Measurements from ENCODE around the gene TMTC2. TPM values are rescaled to one million over a fixed set of nuclear protein-coding genes. Genes with fewer than 3 reads are reported as not detected.

TMTC2 gene
- total RNA-seq, 1 donor from 2014 or later: 2.2 TPM

GRCh38 chr12:82682326-82682725 is 4.4 kb upstream of the TMTC2 start:
- Mint-ChIP-seq H3K4me3 (no peak overlapping the region), H3K9me3 (no peaks in the 10 kb centered on the region), H3K27me3 (peaks cover 8% of the 10 kb centered on the region), H3K27ac (no peak overlapping the region), H3K36me3 (ENCODE audit: low read depth) (peaks cover 4% of the 10 kb centered on the region), H3K4me1 (peaks cover 8% of the 10 kb centered on the region)
- DNase-seq: no peak
- TF ChIP-seq CTCF (IDR thresholded peaks at IDR 0.05): no peak
- CTCF ChIA-PET: no interaction called here
- POLR2A ChIA-PET: no interaction called here
- intact Hi-C loops (cut with micrococcal nuclease): loop anchor here (10.0 kb wide), 1 partner anchor 322 kb away; no protein-coding TSS in a partner anchor
- no peak for ATAC-seq (ENCODE audit: low read depth)

DNA sequence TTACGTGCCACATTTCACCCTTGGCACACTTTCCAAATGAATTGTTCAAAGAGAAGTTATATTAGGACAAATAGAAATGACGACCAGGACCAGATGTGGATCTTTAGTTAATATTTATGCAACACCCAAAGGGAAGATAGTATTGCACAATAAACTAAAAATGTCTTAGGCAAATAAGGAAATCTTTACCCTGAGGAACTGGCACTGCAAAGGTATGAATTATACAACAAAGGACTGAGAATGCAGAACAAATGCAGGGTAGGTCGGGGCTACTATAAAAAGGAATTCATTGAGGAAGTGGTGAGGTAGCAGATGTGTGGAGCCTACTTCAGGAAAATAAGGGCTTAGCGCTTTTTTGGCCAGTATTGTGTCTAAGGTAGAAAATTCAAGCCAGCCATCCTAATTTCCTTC is 3.9 kb upstream of the TMTC2 start:
- POLR2A ChIA-PET: no interaction called here
- H3K36me3 Mint-ChIP-seq (ENCODE audit: low read depth): peaks cover 4% of the 10 kb centered on the region
- no peaks in the 10 kb centered on the region for H3K9me3 Mint-ChIP-seq
- no peak for DNase-seq
- CTCF ChIA-PET: no interaction called here
- no peak for TF ChIP-seq CTCF (IDR thresholded peaks at IDR 0.05)
- no peak for ATAC-seq (ENCODE audit: low read depth)
- H3K27me3 Mint-ChIP-seq: peaks cover 8% of the 10 kb centered on the region
- H3K4me1 Mint-ChIP-seq: peaks cover 13% of the 10 kb centered on the region
- intact Hi-C loops (cut with micrococcal nuclease): loop anchor here (10.0 kb wide), 1 partner anchor 322 kb away; no protein-coding TSS in a partner anchor
- H3K4me3 Mint-ChIP-seq: no peak overlapping the region
- H3K27ac Mint-ChIP-seq: no peak overlapping the region

- Mint-ChIP-seq H3K9me3 (no peaks in the 10 kb centered on the region), H3K4me3 (peak overlapping the region; percentile 87), H3K4me1 (peaks cover 19% of the 10 kb centered on the region), H3K27me3 (peaks cover 10% of the 10 kb centered on the region), H3K36me3 (ENCODE audit: low read depth) (peaks cover 4% of the 10 kb centered on the region), H3K27ac (peak overlapping the region; percentile 77)
- DNase-seq (peak; percentile 70), ATAC-seq (ENCODE audit: low read depth) (peak; percentile 56)
- ChIA-PET POLR2A (interaction anchor here (2.9 kb wide), 1 partner anchor 328 kb away, joined by 24 read pairs; the partner anchor contains the start of genes CCDC59 and METTL25), CTCF (interaction anchor here (0.5 to 2.2 kb wide), 11 partner anchors 8 to 1818 kb away, joined by 3 to 15 read pairs (median 3); partner anchors contain the start of genes CCDC59 and METTL25)
- no peak for TF ChIP-seq CTCF (IDR thresholded peaks at IDR 0.05)
- intact Hi-C loops (cut with micrococcal nuclease): loop anchor here (1.0 to 10.0 kb wide), 3 partner anchors 319 to 1712 kb away; partner anchors contain the start of genes CCDC59 and METTL25
Measured at GRCh38 chr12:82685790-82686167, 927 bp upstream of the TMTC2 start.

GRCh38 chr12:82687021-82688011 is 610 bp downstream of the TMTC2 start:
- peaks cover 4% of the 10 kb centered on the region for H3K36me3 Mint-ChIP-seq (ENCODE audit: low read depth)
- TF ChIP-seq CTCF (IDR thresholded peaks at IDR 0.05): no peak
- DNase-seq (peak; percentile 21), ATAC-seq (ENCODE audit: low read depth) (peak; percentile 37)
- peaks cover 10% of the 10 kb centered on the region for H3K27me3 Mint-ChIP-seq
- ChIA-PET POLR2A (interaction anchor here (2.9 kb wide), 1 partner anchor 329 kb away, joined by 24 read pairs; the partner anchor contains the start of genes CCDC59 and METTL25), CTCF (interaction anchor here (2.0 to 2.2 kb wide), 2 partner anchors 10 to 1815 kb away, joined by 6 to 15 read pairs; no protein-coding TSS in a partner anchor)
- no peaks in the 10 kb centered on the region for H3K9me3 Mint-ChIP-seq
- intact Hi-C loops (cut with micrococcal nuclease): loop anchor here (5.0 to 10.0 kb wide), 2 partner anchors 317 to 1710 kb away; no protein-coding TSS in a partner anchor
- H3K27ac Mint-ChIP-seq: peak overlapping the region; percentile 83
- H3K4me3 Mint-ChIP-seq: peak overlapping the region; percentile 87
- peaks cover 19% of the 10 kb centered on the region for H3K4me1 Mint-ChIP-seq

DNA sequence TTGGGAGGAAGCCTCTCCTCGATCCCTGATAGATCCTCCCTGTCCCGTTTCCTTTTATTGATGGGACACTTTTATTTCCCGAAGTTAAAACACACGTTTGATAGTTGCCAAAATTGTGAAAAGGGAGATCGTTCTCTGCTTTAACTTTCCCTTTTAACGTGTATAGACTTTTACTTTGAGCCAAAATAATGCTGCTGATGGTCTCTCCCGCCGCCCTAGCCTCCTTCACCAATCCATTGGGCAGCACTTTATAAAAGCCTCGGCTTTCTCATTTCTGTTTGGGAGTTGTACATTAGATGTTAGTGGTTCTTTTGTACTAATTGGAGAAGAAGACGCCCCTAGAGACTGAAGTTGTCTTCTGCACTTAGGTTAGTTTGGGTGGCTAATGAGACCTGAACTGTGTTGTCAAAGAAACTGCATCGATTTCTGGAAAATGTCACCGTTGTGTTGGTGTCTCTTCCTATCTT is 1.4 kb downstream of the TMTC2 start:
- ATAC-seq (ENCODE audit: low read depth): no peak
- Mint-ChIP-seq H3K4me1 (peaks cover 19% of the 10 kb centered on the region), H3K27me3 (peaks cover 4% of the 10 kb centered on the region), H3K4me3 (peak overlapping the region; percentile 87), H3K36me3 (ENCODE audit: low read depth) (peaks cover 4% of the 10 kb centered on the region), H3K9me3 (no peaks in the 10 kb centered on the region), H3K27ac (no peak overlapping the region)
- POLR2A ChIA-PET: no interaction called here
- TF ChIP-seq CTCF (IDR thresholded peaks at IDR 0.05): no peak
- CTCF ChIA-PET: no interaction called here
- no peak for DNase-seq
- intact Hi-C loops (cut with micrococcal nuclease): loop anchor here (5.0 to 10.0 kb wide), 2 partner anchors 317 to 1709 kb away; no protein-coding TSS in a partner anchor

Measured in activated B cell treated with CpG ODN at 0.5 μM for 24 hours (primary cell).